Activated CD8-positive, alpha-beta memory T cell treated with anti-CD3 and anti-CD28 coated beads for 48 hours (primary cell): ENCODE data around the gene CEPT1.

Experiments
- DNase-seq, 3 experiments: peaks; one replicate each; pipeline ENCODE4 v3.0.0-alpha.2; 2020; ENCODE audit warnings: low read depth in 2 of 3, low spot score in 2 of 3

Gene CEPT1

DNA sequence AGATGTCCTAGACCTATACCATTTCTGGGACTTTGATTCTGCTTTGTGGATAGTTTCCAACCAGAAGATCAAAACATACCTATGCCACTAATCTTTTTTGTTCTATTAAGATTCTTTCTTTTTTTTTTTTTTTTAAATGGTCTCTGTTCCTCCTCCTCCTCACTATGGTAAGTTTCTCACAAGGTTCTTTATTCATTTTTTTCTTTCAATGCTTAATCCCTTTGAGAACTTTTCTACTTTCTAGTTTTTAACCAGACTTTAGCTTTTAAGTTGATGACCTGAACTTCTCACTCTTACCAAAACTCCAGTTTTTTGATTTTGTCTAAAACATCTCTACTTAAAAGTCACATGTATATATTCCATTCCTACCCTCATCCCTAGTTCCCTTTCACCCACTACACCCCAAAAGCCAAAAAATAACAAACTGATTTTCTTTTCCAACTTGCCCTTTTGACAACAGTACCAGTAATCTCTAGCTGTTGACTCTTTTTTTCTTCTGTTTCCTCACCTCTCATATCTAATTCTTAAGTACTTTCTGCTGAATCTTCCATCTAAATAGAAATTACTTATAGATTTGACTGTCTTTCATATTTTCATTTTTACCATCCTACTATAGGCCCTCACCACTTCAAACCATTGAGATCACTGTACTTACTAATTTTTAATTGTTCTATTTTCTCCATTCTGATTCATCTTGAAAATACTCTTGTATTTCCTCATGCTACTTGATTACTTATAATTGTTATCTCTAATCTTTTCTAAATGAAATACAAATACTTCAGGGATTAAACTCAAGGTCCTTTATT, 6.1 kb downstream of the CEPT1 start:
- DNase-seq = no peak

DNA sequence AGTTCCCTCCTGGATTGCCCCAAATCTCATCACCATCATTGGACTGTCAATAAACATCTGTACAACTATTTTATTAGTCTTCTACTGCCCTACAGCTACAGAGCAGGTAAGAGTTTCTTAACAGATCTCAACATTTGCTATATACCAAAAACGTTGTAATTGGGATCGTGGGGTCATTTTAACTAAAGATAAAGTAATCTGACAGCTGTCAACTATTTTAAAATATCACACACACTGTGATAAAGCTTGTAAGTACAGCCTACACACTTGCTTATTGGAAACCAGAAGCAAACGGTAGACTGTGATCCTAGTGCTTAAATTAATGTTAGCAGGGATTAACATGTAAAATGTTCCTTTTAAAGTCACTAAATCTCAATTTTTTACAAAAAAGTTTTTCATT, 7.9 kb downstream of the CEPT1 start:
- no peak for DNase-seq

DNA sequence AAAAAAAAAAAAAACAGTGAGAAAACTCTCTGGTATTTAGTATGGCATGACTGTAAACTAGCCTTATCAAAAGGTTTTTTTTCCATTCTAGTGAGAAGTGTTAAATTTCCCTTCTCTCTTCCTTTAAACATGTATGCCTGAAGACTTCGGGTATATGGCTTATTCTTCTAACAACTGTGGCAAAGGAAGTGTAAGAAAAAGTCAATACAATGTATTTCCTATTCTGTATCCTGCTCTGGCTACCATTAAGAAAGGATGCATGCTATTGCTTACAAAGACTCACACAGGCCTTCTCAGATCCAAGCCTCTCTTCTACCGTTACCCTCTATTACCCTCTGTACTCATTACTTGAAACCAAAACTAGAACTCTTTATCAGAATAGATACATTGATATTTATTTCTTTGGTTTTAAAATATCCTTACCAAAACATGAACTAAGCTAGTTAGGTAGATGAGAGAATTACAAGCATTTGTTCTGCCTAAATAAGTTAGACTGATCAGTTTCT, 8.4 kb downstream of the CEPT1 start:
- DNase-seq = no peak

DNA sequence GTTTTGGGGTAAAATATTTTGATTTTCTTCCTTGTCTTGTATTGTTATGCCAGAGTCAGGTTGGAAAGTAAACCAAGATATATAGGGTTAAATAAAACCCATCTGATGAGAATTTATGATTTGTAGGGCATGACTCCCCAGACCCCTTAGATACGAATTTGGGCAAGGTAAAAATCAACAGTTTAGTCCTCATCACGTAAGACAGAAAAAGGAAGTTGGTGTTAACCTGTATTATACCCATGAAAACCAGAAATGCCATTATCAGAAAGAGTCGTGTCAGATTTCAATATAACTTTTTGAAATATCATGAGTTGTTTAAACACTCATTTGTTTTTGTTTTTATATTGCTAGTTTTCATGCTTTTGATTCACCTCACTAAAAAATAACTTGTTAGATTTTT, 11.8 kb downstream of the CEPT1 start:
- DNase-seq = no peak

DNA sequence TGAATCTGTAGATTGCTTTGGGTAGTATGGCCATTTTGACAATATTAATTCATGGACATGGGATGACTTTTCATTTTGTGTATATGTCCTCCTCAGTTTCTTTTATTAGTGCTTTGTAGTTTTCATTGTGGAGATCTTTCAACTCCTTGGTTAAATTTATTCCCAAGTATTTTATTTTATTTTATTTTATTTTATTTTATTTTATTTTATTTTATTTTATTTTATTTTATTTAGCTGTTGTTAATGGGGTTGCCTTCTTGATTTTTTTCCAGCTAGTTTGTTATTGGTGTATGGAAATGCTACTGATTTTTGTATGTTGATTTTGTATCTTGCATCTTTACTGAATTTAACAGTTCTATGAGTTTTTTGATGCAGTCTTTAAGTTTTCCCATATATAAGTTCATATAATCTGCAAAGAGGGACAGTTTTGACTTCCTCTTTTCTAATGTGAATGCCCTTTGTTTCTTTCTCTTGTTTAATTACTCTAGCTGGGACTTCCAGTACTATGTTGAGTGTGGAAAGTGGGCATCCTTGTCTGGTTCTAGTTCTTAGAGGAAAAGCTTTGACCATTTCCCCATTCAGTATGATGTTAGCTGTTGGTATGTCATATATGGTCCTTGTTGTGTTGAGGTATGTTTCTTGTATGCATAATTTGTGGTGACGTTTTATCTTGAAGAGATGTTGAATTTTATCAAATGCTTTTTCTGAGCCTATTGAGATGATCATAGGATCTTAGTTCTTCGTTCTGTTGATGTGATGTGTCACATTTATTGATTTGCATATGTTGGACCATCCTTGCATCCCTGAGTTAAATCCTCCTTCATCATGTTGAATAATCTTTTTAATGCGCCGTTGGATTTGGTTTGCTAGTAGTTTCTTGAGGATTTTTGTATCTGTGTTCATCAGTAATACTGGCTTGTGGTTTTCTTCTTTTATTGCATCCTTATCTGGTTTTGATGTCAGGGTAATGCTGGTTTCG, 14.3 kb downstream of the CEPT1 start:
- DNase-seq = no peak

DNA sequence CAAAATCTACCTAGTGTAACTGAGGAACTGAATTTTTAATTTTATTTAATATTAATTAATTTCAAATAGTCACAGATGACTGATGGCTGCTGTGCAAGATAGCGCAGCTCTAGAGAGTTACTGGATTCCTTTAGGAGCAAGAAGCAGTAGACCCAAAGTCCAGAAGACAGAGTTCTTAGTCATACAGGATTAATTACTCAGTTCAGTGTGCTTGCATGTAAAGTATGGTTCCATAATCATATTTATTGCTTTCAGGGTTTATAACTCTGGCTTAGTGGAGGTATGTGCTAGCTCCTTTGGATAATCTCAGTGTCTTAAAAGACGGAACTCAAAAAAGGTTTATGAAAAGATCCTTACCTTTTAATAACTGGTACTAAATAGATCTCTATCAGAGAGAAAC, 17.4 kb downstream of the CEPT1 start:
- no peak for DNase-seq

DNA sequence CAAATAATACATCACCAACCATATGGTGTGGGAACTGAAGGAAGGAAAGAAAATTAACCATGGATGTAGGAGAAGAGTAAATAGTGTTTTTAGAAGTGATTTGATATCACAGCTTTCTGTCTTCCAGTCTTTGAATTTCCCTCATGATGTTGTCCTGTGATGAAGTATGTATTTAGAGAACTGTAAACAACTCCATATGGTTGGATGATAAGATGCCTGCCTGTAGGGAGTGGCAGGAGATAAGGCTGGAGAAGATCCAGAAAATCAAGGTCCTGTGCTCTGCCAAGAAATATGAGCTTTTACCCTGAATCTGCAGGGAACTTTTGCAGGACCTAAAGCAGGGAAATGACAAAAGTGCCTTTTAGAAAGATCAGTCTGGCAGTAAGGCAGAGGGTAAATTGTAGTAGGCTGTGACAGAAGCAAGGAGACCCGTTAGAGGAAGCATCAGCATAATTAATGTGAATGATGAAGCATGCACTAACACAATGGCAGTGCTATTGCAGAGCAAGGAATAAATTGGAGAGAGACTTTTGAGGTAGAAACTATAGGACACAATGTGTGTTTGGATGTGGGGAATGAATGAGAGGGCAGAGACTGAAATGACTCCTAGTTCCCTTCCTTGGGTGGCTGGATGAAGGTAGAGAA, 21.9 kb downstream of the CEPT1 start:
- no peak for DNase-seq

DNA sequence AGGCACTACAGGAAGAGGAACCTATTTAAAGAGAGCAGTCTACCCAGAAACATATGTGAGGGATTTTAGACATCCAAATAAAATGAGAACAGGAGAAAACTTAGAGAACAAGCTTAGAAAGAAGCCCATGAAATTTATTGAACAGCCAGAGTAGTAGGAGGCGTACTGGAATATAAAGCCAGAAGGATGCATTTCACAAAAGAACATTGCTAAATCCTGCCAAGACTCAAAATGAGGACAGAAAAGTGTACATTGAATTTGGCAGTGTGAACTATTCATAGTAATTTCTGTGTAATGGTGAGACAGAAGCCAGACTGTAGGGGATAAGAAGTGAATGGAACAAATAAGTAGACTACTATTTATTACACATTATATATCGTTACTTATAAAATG, 22.5 kb downstream of the CEPT1 start:
- no peak for DNase-seq

DNA sequence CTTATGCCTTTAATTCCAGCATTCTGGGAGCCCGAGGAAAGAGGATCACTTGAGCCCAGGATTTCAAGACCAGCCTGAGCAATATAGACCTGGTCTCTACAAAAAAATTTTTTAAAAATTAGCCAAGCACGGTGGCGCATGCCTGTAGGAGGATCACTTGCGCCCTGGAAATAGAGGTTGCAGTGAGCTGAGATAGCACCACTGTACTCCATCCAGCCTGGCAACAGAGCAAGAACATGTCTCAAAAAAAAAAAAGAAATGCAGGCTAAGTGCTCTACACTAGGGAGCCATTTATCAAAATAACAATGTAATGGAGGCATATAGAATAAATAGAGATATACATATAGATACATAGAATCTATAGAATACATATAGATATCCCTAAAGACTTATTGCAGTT, 23.3 kb downstream of the CEPT1 start:
- DNase-seq = no peak

DNA sequence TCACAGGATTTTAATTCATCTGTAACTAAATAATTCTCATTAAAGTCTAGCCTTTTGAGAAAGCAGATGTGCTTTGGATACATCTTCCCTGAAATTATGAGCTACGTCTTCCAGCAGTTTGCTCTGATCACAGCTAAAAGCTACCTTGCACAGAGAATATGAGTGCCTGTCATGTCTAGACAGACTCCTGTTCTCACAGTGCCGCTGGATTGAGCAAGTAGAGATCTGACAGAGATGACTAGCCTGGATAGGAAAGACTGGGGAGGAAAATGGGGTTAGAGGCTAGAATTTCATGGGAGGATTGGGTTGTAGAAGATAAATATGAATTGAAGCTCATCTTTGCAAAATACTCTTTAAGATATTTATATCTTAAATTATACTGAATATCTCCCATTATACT, 24.1 kb downstream of the CEPT1 start:
- DNase-seq = no peak

DNA sequence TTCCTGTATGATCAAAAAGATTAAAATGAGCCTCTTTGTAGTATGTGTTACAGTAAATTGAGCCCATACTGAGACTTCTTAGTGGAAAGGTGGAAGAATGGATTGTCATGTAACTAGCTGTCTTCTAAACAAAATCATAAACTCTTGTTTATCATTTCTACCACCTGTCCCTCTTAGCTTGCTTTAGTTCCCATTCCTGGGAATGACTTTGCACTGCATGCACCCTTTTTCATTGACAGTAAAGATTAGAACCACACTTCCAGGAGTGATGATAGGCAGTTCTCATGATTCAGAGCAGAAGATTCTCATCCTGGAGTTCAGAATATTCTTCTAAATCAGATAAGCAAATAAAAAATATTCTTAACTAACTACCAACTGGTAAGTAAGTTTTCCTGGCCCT, 32.4 kb downstream of the CEPT1 start:
- no peak for DNase-seq

DNA sequence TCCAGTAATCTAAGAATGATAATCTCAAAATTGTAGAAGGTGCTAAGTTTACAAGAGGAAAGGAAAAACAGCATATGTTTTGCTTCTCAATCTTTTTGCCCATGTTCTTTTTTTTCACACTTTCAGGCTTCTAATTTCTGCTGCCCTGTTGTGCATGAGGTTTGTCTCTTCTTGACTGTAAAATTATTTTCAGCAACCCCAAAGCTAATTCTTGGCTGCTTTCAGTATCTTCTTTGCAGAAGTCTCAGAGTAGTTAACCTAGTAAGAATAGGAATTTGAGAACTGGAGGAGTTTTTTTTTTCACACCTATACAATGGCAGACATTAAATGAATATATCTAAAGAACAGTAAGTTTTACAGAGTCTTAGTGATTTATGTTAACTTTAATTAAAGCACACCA, 34.0 kb downstream of the CEPT1 start:
- no peak for DNase-seq

DNA sequence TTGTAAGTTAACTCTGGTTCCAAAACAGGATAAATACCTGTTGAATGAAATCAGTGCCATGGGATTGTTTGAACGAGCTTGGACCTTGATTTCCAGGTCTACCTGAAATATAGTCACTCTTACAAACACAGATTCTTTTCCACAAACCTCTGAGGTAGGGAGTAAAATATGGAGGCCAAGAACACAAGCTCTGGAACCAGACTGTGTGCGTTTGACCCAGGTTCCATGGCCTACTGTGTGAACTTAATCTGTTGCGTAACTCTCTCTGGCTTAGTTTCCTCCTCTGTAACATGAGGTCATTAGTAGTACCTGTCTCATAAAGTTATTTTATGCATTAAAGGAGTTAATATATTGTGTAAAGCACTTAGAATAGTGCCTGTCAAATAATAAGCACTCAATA, 35.3 kb downstream of the CEPT1 start:
- DNase-seq = no peak

DNA sequence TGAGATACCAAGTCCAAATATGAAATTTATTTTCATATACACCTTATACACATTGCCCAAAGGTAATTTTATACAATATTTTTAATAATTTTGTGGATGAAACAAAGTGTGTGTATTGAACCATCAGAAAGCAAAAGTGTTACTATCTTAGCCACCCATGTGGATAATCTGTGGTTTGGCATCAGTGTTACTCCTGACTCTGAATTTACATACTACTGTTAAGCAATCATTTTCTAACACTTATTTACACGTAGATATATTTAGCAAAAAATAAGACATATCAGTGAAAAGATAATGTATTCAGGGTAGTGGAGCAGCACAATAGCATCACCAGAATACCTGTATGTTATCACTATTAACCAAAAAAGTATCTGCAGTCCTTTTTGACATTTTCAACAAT, 36.7 kb downstream of the CEPT1 start:
- DNase-seq = no peak

DNA sequence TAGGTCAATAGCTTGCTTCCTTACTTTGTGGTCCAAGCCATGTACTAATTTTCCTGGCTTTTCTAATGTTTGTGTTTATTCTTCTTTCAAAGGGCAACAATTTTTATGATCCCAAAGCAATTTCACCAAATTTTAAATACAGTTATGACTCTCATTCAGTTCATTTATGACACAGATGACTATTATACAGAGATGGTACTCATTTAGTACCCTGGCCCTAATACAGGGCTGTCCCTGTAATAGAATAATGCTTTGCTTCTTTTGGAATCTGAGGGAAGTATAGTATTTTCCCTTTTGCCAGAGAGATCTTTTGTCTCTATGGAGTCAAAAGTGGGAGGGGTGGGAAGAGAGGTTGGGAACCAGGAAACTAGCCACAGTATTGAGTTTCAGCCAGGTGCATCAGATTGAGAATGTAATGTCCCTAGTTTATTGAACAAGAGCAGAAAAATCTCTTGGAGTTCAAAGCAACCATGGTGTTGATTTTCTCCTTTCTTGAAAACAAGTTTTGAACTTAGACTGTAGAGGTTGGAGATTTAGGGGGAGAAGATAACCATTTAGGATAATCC, 40.0 kb downstream of the CEPT1 start:
- DNase-seq = no peak

DNA sequence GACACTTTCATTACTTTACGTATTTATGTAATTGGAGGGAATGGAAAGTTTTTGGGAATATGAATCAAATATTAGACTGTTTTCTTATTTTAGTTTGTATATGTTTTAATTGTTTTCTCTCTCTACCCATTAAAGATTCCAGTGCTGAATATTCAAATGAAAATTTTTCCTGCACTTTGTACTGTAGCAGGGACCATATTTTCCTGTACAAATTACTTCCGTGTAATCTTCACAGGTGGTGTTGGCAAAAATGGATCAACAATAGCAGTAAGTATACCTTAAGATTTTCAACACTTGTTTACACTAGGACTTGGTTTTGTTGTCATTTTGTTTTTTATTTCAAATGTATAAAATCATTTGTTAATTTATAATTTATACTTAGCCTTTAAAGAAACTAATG, 42.0 kb downstream of the CEPT1 start:
- no peak for DNase-seq

DNA sequence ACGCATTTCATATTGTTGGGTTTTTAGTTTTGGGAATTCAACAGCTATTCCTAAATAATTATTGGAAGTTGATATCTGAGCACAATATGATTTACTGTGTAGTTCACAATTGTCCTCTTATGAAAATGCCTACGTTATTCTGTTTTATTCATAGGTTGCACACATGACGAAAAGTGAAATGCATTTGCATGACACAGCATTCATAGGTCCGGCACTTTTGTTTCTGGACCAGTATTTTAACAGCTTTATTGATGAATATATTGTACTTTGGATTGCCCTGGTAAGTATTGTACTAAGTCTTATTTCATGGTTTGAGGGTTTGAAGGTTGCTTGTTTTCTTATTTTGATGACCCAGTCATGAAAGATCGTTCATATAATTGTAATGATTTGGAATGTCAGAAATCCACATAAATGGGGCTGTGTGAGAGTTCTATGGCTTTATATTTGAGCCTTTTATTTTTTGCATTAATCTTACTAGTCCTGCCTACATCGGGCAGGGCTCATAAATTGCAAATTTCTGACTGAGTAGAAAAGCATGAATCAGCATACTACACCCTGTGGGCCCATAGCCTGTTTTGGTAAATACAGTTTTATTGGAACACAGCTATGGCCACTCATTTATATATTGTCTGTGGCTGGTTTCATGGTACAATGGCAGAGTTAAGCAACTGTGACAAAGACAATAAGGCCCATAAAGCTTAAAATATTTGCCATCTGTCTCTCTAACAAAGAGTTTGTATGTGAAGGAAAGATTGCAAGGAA, 43.5 kb downstream of the CEPT1 start:
- DNase-seq = no peak

DNA sequence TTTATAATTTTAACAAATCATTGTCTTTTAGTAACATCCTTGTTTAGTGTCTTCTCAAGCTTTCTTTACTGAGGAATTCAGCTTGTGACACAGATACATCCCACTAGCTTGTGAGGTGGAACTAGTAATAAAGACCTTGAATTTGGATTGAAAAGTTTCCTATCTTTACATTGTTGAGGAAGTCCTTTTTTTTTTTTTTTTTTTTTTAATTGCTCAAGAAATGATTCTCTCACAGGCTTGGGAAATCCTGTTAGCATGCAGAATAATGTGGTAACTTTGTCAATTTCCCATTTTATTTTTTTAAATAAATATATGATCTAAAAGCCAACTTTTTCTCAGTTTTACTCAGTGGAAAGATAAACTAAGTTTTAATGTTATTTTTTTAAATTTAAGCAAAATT, 44.6 kb downstream of the CEPT1 start:
- DNase-seq = no peak

DNA sequence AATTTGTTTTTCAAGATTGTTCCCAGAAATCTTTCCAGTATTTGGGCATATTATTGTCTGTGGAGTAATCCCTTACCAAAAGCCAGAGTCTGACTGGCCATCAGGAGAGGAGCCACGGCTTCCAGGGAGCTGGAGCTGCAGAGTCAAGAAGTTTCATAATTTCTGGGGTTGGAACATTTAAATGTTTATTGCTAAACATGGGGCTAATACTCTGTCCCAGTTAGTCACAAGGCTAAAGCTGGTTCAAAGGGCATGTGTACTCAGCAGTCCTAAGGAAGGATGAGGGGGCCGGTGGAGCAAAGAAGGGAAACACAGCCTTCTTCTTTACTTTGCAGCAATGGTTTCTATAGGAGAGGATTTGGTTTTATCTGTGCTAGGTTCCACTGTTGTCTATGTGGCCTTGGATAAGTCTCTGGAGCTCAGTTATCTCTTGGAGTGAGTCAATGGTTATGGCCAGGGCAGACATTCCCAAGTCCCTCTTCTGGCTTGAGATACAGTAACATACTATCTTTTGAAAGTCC, 51.0 kb downstream of the CEPT1 start:
- no peak for DNase-seq

DNA sequence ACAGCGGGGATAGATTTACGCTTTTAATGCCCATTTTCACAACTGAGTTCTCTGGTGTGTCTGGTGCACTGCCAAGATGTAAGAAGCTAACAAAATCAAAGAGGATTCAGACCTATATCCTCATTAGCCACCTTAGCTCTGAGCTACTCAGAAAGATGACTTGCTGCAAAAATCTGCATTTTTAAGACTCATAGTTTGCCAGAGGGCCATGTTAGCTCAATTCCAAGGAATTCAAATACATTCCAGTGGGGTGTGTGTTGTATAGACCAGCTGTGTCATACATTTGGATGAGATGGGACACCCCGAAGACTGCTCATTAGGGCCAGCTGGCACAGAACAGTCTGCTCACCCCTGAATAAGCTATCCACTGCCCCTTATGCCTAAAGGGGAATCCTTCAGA, 51.5 kb downstream of the CEPT1 start:
- DNase-seq = no peak
